SJCRH30 (cell line): ENCODE results near the gene TRIM54. TPM values are rescaled to one million over a fixed set of nuclear protein-coding genes. Genes with fewer than 3 reads are reported as not detected.

Source experiments
- total RNA-seq: library from RNA; depleted of rRNA; stranded (reverse); fragments of >200 nt; shearing (Covaris generic); gene quantifications from 2 replicates; pipeline ENCODE4 v1.2.3, GENCODE V29; 2014; rRNA removed

The TRIM54 gene
- total RNA-seq, 1 experiment from 2014 or later, result 0.34 TPM

Other genes with a start within 250 kb of the TRIM54 start
- gene TMEM214, start 249.5 kb upstream of the TRIM54 start, total RNA-seq, result 38.0 and 45.2 TPM in 2 replicates
- 71.4 and 72.4 TPM in 2 replicates for gene AGBL5, start 230.8 kb upstream of the TRIM54 start, total RNA-seq
- gene OST4, start 210.8 kb upstream of the TRIM54 start, total RNA-seq, result 349 and 357 TPM in 2 replicates
- gene EMILIN1, start 203.8 kb upstream of the TRIM54 start, total RNA-seq, result 80.5 and 87.7 TPM in 2 replicates
- gene KHK, start 195.7 kb upstream of the TRIM54 start, total RNA-seq, result 0.30 and 0.63 TPM in 2 replicates
- gene CGREF1, start 163.3 kb upstream of the TRIM54 start, total RNA-seq, result 0.08 TPM in 1 of 2 replicates, not detected in the other
- gene ABHD1, start 158.6 kb upstream of the TRIM54 start, total RNA-seq, result not detected in 2 replicates
- 62.3 and 64.8 TPM in 2 replicates for gene PREB, start 147.8 kb upstream of the TRIM54 start, total RNA-seq
- not detected in 2 replicates for gene PRR30, start 143.0 kb upstream of the TRIM54 start, total RNA-seq
- not detected in 2 replicates for gene TCF23, start 133.4 kb upstream of the TRIM54 start, total RNA-seq
- gene ATRAID, start 70.4 kb upstream of the TRIM54 start, total RNA-seq, result 172 and 182 TPM in 2 replicates
- 74.3 and 95.9 TPM in 2 replicates for gene SLC5A6, start 70.2 kb upstream of the TRIM54 start, total RNA-seq
- 57.8 and 61.4 TPM in 2 replicates for gene CAD, start 65.1 kb upstream of the TRIM54 start, total RNA-seq
- 4.4 and 4.9 TPM in 2 replicates for gene SLC30A3, start 19.4 kb upstream of the TRIM54 start, total RNA-seq
- not detected in 2 replicates for gene DNAJC5G, start 7.0 kb upstream of the TRIM54 start, total RNA-seq
- gene UCN, start 26.0 kb downstream of the TRIM54 start, total RNA-seq, result 0.32 and 1.6 TPM in 2 replicates
- 74.2 and 76.6 TPM in 2 replicates for gene MPV17, start 40.7 kb downstream of the TRIM54 start, total RNA-seq
- gene GTF3C2, start 74.3 kb downstream of the TRIM54 start, total RNA-seq, result 86.8 and 89.4 TPM in 2 replicates
- gene EIF2B4, start 87.9 kb downstream of the TRIM54 start, total RNA-seq, result 50.9 and 59.5 TPM in 2 replicates
- gene SNX17, start 88.2 kb downstream of the TRIM54 start, total RNA-seq, result 117 and 120 TPM in 2 replicates
- 13.8 and 14.2 TPM in 2 replicates for gene ZNF513, start 98.3 kb downstream of the TRIM54 start, total RNA-seq
- gene PPM1G, start 127.2 kb downstream of the TRIM54 start, total RNA-seq, result 160 and 163 TPM in 2 replicates
- gene NRBP1, start 146.2 kb downstream of the TRIM54 start, total RNA-seq, result 153 and 156 TPM in 2 replicates
- gene KRTCAP3, start 160.0 kb downstream of the TRIM54 start, total RNA-seq, result 0.24 and 1.2 TPM in 2 replicates
- 8.8 and 11.3 TPM in 2 replicates for gene IFT172, start 207.3 kb downstream of the TRIM54 start, total RNA-seq
- 0.91 and 1.3 TPM in 2 replicates for gene FNDC4, start 212.8 kb downstream of the TRIM54 start, total RNA-seq
- not detected in 2 replicates for gene GCKR, start 214.4 kb downstream of the TRIM54 start, total RNA-seq